ENCODE data around the gene SP110.

- TF ChIP-seq TSHZ1 (CRISPR knock-in tag; IDR thresholded peaks at IDR 0.05) (no peak), ZSCAN29 (IDR thresholded peaks at IDR 0.05) (no peak), U2AF2 (optimal IDR thresholded peaks at IDR 0.05; ENCODE audit: low read depth, low read length) (no peak), CTCF (IDR thresholded peaks at IDR 0.05 in 2 of 3, conservative IDR thresholded peaks at IDR 0.05 in 1 of 3; ENCODE audit: insufficient read depth in 2 of 3, low read depth in 1 of 3, low read length in 3 of 3) (no peak), ELF4 (CRISPR knock-in tag; IDR thresholded peaks at IDR 0.05) (no peak), DPF2 (IDR thresholded peaks at IDR 0.05) (no peak), CEBPB (tag; IDR thresholded peaks at IDR 0.05) (no peak), MEF2A (IDR thresholded peaks at IDR 0.05; ENCODE audit: control insufficient read depth, low read depth, low read length) (no peak), ZNF740 (CRISPR knock-in tag; IDR thresholded peaks at IDR 0.05) (no peak), ZNF740 (tag; IDR thresholded peaks at IDR 0.05) (no peak), POLR2A (conservative IDR thresholded peaks at IDR 0.05) (no peak), SMAD1 (IDR thresholded peaks at IDR 0.05; ENCODE audit: low read depth, low read length, partially characterized antibody) (no peak)
Measured at GRCh38 chr2:230217424-230217823, 2.4 kb downstream of the SP110 start.

Measured in K562 (cell line).